ENCODE measurements around the gene ZNF467.

ZNF467 gene

GRCh38 chr7:149770728-149771636, 2.4 kb downstream of the ZNF467 start:
- no peak for DNase-seq (ENCODE audit: low read depth)

- DNase-seq (ENCODE audit: low read depth), result no peak
Observed at GRCh38 chr7:149769915-149770314, 3.5 kb downstream of the ZNF467 start.

- no peak for DNase-seq (ENCODE audit: low read depth)
Observed at GRCh38 chr7:149768931-149769330, 4.5 kb downstream of the ZNF467 start.

- DNase-seq (ENCODE audit: low read depth), result no peak
Observed at GRCh38 chr7:149767068-149767467, 6.3 kb downstream of the ZNF467 start.

DNA sequence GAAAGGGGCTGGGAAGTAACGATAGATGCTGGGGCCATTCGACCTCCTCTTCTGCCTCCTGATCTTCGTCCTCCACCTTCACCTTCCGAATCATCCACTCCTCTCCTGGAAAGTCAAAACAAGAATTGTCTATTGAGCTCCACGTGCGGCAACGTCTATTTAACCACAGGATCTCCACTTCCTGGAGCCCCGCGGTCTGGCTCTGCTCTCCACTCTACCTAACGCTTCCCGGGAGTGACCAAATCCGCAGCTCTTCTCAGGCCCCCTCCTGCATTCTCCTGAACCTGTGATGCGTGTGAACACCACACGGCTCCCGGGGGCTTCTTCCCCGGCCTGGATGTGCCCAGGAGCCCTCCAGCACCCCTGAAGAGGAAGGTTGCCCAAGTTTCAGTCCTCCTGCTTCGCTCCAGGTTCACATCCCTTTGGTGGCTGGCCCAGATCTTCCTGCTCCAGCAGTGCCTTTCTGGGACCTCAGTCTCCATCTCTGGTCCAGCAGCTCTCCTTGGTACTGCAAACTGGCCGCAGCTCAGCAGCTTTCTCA, 7.2 kb downstream of the ZNF467 start:
- DNase-seq (ENCODE audit: low read depth), result no peak

- DNase-seq (ENCODE audit: low read depth), result no peak
Observed at GRCh38 chr7:149765399-149766121, 7.8 kb downstream of the ZNF467 start.

GRCh38 chr7:149764481-149765398, 8.6 kb downstream of the ZNF467 start:
- no peak for DNase-seq (ENCODE audit: low read depth)

- DNase-seq (ENCODE audit: low read depth), result no peak
Observed at GRCh38 chr7:149763563-149764240, 9.7 kb downstream of the ZNF467 start.

GRCh38 chr7:149762610-149763009, 10.8 kb downstream of the ZNF467 start:
- DNase-seq (ENCODE audit: low read depth), result no peak

DNA sequence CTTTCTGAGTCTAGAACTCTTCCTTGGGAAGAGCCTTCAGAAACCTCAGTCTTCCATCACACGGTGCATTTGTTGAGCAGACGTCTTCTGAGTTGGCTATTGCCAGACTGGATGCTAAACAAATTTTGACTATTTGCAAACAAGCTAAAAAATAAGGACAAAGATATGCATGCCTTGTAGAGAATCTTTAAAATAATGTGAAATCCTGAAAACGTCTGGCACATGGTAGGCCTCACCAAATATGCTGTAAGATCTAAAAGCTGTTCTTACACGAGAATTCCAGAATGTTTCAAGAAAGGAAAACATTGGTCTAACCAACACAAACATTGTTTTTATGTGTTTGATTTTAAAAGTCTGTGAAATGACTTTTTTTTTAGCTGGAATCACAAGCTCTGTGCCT, 11.3 kb downstream of the ZNF467 start:
- no peak for DNase-seq (ENCODE audit: low read depth)

GRCh38 chr7:149761307-149761706, 12.1 kb downstream of the ZNF467 start:
- DNase-seq (ENCODE audit: low read depth), result no peak

DNA sequence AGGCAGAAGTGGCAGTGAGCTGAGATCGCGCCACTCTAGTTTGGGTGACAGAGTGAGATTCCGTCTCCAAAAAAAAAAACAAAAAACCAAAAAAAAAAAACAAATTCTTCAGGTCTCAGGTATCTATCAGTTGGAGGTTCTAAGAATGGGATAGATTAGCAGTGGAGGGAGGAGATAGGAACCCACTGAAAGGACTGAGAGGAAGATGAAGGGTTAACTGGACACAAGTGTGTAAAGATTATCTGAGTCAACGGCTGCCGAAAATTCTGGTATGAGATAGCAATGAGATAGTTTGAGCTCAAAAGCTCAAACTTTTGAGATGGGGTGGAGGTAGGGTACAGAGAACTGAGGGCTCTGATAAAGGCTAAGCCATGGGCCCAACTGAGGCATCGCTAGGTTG, 12.8 kb downstream of the ZNF467 start:
- no peak for DNase-seq (ENCODE audit: low read depth)

DNA sequence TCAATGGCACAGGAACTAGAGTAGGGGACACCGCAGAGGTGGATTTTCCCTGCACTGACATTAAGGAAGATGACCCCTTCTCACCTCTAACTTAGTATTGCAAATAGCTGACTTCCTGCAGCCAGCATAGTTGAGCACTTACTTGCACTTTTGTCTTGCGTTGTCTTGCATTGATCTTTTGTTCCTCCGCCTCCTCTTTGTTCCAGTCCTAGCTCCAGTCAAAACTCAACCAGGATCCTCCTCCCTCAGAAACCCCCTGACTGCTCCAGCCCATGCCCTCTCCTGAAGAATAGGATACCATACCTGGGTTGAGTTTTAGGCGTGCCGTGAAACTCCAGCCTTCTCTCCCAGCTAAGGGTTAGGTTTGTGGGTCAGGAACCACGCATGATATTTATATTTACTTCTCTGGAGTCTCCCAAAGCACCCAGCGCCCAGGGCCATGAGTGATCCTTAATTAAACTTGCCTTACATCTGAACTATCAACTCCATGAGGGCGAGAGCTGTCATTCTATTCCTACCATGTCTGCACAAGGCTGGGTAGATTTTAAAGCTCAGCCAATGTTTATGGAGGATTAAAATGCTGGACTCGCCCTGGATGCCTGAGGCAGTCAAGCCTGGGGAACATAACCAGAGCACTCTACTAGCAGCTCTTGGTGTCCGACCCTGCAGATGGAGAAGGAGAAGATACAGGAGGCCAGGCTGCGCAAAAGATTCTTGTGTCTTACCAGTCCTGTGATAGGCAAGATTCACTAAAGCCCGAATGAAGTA, 14.1 kb downstream of the ZNF467 start:
- DNase-seq (ENCODE audit: low read depth), result no peak

DNA sequence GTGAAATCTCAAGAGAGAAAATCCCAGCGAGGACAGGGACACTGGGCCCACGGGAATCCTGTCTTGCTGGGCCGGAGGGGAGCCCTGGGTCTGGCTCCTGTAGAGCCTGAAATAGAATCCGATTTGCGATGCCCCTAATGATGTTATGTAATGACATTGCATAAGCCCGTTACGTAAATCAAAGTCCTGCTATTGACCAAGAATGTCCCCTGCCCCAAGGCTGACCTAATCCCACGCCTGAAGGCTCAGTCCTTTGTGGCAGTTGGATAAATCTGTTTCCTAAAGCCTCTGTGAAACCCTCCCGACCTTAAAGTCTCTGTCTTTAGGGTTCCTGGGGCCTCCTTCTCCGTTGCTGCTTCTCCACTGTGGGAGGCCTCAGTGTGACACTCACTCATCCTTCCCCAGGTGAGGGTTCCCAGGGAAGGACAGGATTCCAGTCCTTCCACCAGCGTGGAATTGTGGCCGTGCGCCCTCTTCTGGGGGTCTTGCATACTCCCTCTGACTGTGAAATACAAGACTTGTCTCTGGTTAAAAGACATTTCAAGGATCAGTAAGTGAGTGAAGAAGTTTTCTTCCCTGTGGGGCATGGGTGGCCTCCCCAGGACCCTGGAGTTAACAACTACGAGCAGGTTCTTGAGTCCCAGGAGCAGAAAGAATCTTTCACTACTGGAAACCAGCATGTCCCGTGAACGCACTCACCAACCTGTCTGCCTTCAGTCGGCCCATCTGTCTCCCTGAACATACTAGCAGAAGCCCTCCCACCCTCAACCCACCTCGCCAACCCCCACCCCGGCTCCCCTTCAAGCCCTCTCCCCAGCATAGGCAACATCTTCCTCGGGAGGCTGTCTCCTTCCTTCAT, 19.8 kb downstream of the ZNF467 start:
- DNase-seq (ENCODE audit: low read depth), result peak; percentile 37

DNA sequence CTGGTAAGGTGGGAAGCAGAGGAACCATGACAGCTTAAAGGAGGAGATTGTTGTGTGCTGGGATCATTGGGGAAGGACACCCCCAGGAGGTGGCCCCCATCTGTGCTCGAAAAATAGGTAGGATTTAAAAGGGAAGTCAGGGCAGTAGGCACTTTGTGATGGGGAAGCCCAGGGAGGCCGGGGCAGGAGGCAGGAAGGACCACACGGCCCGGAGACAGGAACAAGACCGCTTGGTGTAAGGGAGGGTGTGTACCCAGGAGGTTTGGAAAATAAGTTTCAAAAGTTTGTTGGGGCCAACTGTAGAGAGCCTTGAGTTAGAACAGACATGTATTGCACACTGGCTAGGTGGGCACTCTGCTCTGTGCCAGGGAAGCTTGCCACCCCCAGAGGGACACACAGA, 20.7 kb downstream of the ZNF467 start:
- DNase-seq (ENCODE audit: low read depth), result no peak

- DNase-seq (ENCODE audit: low read depth), result no peak
Observed at GRCh38 chr7:149751043-149751775, 22.2 kb downstream of the ZNF467 start.

DNA sequence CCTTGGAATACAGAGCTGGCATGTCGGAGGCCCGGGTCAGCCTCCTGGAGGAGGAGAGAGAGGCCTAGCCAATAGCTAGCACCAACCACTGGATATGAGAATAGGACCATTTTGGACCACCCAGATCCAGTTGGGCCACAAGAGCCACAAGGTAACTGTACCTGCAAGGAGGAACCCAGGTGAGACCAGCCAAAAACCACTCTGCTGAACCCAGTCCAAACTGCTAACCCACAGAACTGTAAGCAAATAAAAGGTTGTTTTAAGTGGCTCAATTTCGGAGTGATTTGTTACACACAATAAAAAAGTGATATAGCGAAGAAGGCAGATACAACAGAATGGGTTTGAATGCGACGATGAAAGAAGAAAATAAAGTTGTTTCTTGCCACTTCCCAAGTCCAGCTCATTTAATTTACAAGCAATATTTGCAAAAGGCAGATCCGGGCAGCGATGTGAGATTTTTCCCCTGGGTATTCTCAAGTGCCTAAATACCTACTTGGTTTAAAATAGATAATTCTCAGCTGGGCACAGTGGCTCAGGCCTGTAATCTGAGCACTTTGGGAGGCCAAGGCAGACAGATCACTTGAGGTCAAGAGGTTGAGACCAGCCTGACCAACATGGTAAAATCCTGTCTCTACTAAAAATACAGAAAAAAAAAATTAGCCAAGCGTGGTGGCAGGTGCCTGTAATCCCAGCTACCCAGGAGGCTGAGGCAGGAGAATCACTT, 23.1 kb downstream of the ZNF467 start:
- DNase-seq (ENCODE audit: low read depth), result no peak
